Measurements from ENCODE around the gene AIM2. TPM values are rescaled to one million over a fixed set of nuclear protein-coding genes. Genes with fewer than 3 reads are reported as not detected.

Gene AIM2
- total and polyA plus RNA-seq, 4 donors, result 0.28 to 0.42 (median 0.31) TPM

DNA sequence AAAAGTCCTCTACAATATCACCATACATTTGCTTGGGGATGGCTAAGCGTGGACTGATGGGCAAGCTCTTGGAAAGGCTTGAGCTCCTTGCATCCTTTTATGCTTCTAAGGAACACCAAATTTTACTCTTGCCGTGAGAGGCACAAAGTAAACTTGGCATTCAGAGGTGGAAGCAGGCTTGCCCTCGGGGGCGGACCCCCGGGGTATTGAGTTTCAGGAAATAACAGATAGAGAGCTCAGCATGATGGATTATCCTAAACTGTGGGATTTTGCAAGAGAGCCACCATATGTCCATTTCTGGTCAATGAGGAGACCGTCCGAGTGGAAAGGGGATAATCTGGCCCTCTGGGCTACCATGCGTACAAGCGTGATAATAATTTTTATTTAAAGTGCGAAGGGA lies 52.8 kb downstream of the AIM2 start (continued):
- TF ChIP-seq ATF3 (IDR thresholded peaks at IDR 0.05), result no peak
- TF ChIP-seq RAD21 (IDR thresholded peaks at IDR 0.05), result no peak
- TF ChIP-seq FOXA1 (IDR thresholded peaks at IDR 0.05), result no peak
- TF ChIP-seq NR2F2 (IDR thresholded peaks at IDR 0.05), result no peak
- TF ChIP-seq HNF4A (conservative IDR thresholded peaks at IDR 0.05), result no peak

- no peaks in the 10 kb centered on the region for H3K4me1 ChIP-seq (ENCODE audit: control insufficient read depth in 4 of 4, insufficient read depth in 4 of 4, low read length in 3 of 4)
- TF ChIP-seq ZBTB33 (IDR thresholded peaks at IDR 0.05), result no peak
- peak; percentile 32 for TF ChIP-seq YY1 (IDR thresholded peaks at IDR 0.05)
- TF ChIP-seq, protein P1, sequence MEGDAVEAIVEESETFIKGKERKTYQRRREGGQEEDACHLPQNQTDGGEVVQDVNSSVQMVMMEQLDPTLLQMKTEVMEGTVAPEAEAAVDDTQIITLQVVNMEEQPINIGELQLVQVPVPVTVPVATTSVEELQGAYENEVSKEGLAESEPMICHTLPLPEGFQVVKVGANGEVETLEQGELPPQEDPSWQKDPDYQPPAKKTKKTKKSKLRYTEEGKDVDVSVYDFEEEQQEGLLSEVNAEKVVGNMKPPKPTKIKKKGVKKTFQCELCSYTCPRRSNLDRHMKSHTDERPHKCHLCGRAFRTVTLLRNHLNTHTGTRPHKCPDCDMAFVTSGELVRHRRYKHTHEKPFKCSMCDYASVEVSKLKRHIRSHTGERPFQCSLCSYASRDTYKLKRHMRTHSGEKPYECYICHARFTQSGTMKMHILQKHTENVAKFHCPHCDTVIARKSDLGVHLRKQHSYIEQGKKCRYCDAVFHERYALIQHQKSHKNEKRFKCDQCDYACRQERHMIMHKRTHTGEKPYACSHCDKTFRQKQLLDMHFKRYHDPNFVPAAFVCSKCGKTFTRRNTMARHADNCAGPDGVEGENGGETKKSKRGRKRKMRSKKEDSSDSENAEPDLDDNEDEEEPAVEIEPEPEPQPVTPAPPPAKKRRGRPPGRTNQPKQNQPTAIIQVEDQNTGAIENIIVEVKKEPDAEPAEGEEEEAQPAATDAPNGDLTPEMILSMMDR (IDR thresholded peaks at IDR 0.05; ENCODE audit: low read depth, low read length, missing input control), result peak; percentile 4
- TF ChIP-seq TAF1 (conservative IDR thresholded peaks at IDR 0.05), result no peak
- peak in 1 of 2 donors; percentile 5 for TF ChIP-seq RXRA (IDR thresholded peaks at IDR 0.05)
- no peak for TF ChIP-seq FOXA2 (IDR thresholded peaks at IDR 0.05)
- peak in 1 of 2 donors; percentile 7 for TF ChIP-seq RAD21 (IDR thresholded peaks at IDR 0.05)
- TF ChIP-seq EGR1 (IDR thresholded peaks at IDR 0.05; ENCODE audit: low read depth in 2 of 2), result no peak
- TF ChIP-seq SP1 (IDR thresholded peaks at IDR 0.05), result no peak
- TF ChIP-seq ATF3 (IDR thresholded peaks at IDR 0.05), result no peak
- TF ChIP-seq GABPA (IDR thresholded peaks at IDR 0.05 in 1 of 2, conservative IDR thresholded peaks at IDR 0.05 in 1 of 2), result peak; percentile 9 to 40
- TF ChIP-seq HNF4G (IDR thresholded peaks at IDR 0.05), result no peak
- no peak for TF ChIP-seq FOXA1 (IDR thresholded peaks at IDR 0.05)
- TF ChIP-seq HNF4A (conservative IDR thresholded peaks at IDR 0.05), result no peak
- TF ChIP-seq JUND (IDR thresholded peaks at IDR 0.05), result peak in 1 of 2 donors; percentile 70
- no peak for TF ChIP-seq NR2F2 (IDR thresholded peaks at IDR 0.05)
- TF ChIP-seq, protein P2, sequence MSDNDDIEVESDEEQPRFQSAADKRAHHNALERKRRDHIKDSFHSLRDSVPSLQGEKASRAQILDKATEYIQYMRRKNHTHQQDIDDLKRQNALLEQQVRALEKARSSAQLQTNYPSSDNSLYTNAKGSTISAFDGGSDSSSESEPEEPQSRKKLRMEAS (IDR thresholded peaks at IDR 0.05), result peak; percentile 99
- no peak for TF ChIP-seq REST (IDR thresholded peaks at IDR 0.05)
- peak overlapping the region; percentile 36 for H3K27ac ChIP-seq (ENCODE audit: low read depth in 1 of 2, low read length in 2 of 2)
Observed at GRCh38 chr1:159015440-159015909, 61.1 kb downstream of the AIM2 start.

More at GRCh38 chr1:159015440-159015909, 61.1 kb downstream of the AIM2 start:
- no peak for DNase-seq (ENCODE audit: low spot score)
- Histone ChIP-seq H3K36me3 (ENCODE audit: control insufficient read depth in 4 of 4, insufficient read depth in 3 of 4, low read depth in 1 of 4, low read length in 3 of 4) (peaks cover 0 to 15% (median 3%) of the 10 kb centered on the region in 4 donors), H3K27me3 (ENCODE audit: control insufficient read depth in 4 of 4, insufficient read depth in 4 of 4, low read length in 3 of 4) (peaks cover 0 to 2% (median 0%) of the 10 kb centered on the region in 4 donors), H3K4me3 (ENCODE audit: low read depth in 1 of 3, low read length in 3 of 3) (no peak overlapping the region), H3K9ac (ENCODE audit: low read depth in 1 of 2, low read length in 2 of 2) (no peak overlapping the region), H3K9me3 (ENCODE audit: control insufficient read depth in 4 of 4, low read length in 3 of 4) (no peaks in the 10 kb centered on the region)
- WGBS, result 54% methylated on average over 4 of the region's 4 CpGs

Measured in liver (tissue), 9 donors.